HepG2 (cell line): ENCODE data around the gene C2. TPM values are rescaled to one million over a fixed set of nuclear protein-coding genes. Genes with fewer than 3 reads are reported as not detected.

Source experiments
- GATAD1 ChIP-seq: IDR thresholded peaks from 2 replicates; pipeline ENCODE4 v1.6.1; 2016; ENCODE audit warnings: missing genetic modification reagents, missing compliant biosample characterization
- NONO ChIP-seq, 2 experiments: fragments of 450-650 bp in 1 of 2; sonication (generic) in 1 of 2; formaldehyde crosslinking in 1 of 2; IDR thresholded peaks in 1 of 2; conservative IDR thresholded peaks in 1 of 2; 2 replicates each; pipeline versions ENCODE4 v1.6.1 to v1.8.0; 2017 to 2022; ENCODE audit warnings: mild to moderate bottlenecking in 1 of 2, missing genetic modification reagents in 1 of 2, moderate library complexity in 1 of 2
- PHF8 ChIP-seq: sonication (generic); formaldehyde crosslinking; IDR thresholded peaks from 2 replicates; pipeline ENCODE4 v1.5.0; 2020; ENCODE audit warnings: missing genetic modification reagents
- POLR2AphosphoS2 ChIP-seq: IDR thresholded peaks from 2 replicates; pipeline ENCODE4 v1.6.1; 2011; ENCODE audit warnings: low read depth, low read length, improper control_type of control experiment
- SMAD1 ChIP-seq: sonication (generic); formaldehyde crosslinking; IDR thresholded peaks from 2 replicates; pipeline ENCODE4 v1.4.0; 2020; ENCODE audit warnings: missing genetic modification reagents, low read depth, mild to moderate bottlenecking, borderline replicate concordance
- SMYD3 ChIP-seq: sonication (generic); formaldehyde crosslinking; IDR thresholded peaks from 2 replicates; pipeline ENCODE4 v1.8.1; 2023; ENCODE audit warnings: mild to moderate bottlenecking, missing genetic modification reagents
- SOX5 ChIP-seq: IDR thresholded peaks from 2 replicates; pipeline ENCODE4 v1.6.1; 2016; ENCODE audit warnings: borderline replicate concordance
- TAF1 ChIP-seq: sonication (generic); formaldehyde crosslinking; IDR thresholded peaks from 2 replicates; pipeline ENCODE4 v1.4.0; 2020; ENCODE audit warnings: missing genetic modification reagents
- ZBTB3 ChIP-seq: sonication (generic); formaldehyde crosslinking; IDR thresholded peaks from 2 replicates; pipeline ENCODE4 v1.4.0; 2020; ENCODE audit warnings: low read depth, mild to moderate bottlenecking, moderate library complexity, missing genetic modification reagents, borderline replicate concordance
- ZNF383 ChIP-seq: sonication (generic); formaldehyde crosslinking; IDR thresholded peaks from 2 replicates; pipeline ENCODE4 v1.4.0; 2020; ENCODE audit warnings: missing genetic modification reagents, mild to moderate bottlenecking, borderline replicate concordance
- ZNF652 ChIP-seq: IDR thresholded peaks from 2 replicates; pipeline ENCODE4 v1.6.1; 2016; ENCODE audit warnings: low read depth, borderline replicate concordance
- ZNF781 ChIP-seq: sonication (generic); formaldehyde crosslinking; IDR thresholded peaks from 2 replicates; pipeline ENCODE4 v1.5.1; 2020; ENCODE audit warnings: borderline replicate concordance, mild to moderate bottlenecking, missing genetic modification reagents; ENCODE audit errors: not compliant biosample characterization
- polyA plus RNA-seq, 8 experiments: library from polyadenylated mRNA; depleted of rRNA in 3 of 8; stranded (reverse) in 7 of 8; unstranded in 1 of 8; fragments of >200 nt; fragmentation: Illumina TruSeq in 4 of 8; extraction: Trizol in 4 of 8; gene quantifications; 2 replicates each; pipeline versions ENCODE4 v1.2.1 to v1.2.3, GENCODE V29; 2011 to 2016; ENCODE audit warnings: low read depth in 4 of 8, missing spikeins in 1 of 8, mixed read lengths in 1 of 8; ENCODE audit not compliant: insufficient read depth in 1 of 8
- total RNA-seq, 5 experiments: library from RNA; depleted of rRNA; stranded (reverse); fragments of >200 nt; fragmentation: Illumina TruSeq; extraction: Trizol; gene quantifications; 2 replicates each; pipeline ENCODE4 v1.2.3, GENCODE V29; 2016; ENCODE audit warnings: low read depth in 1 of 5
- TF ChIP-seq, protein P1 (sequence below): sonication (generic); formaldehyde crosslinking; conservative IDR thresholded peaks from 2 replicates; pipeline ENCODE4 v1.4.0; 2020; ENCODE audit warnings: missing genetic modification reagents
- TF ChIP-seq, protein P2 (sequence below): IDR thresholded peaks from 2 replicates; pipeline ENCODE4 v1.6.1; 2016; ENCODE audit warnings: low read depth, control low read depth
- TF ChIP-seq, protein P3 (sequence below): sonication (generic); formaldehyde crosslinking; IDR thresholded peaks from 2 replicates; pipeline ENCODE4 v1.4.0; 2020; ENCODE audit warnings: mild to moderate bottlenecking, missing genetic modification reagents
- TF ChIP-seq, protein P4 (sequence below): sonication (generic); formaldehyde crosslinking; IDR thresholded peaks from 2 replicates; pipeline ENCODE4 v1.5.0; 2020; ENCODE audit warnings: missing genetic modification reagents

Gene C2
- total and polyA plus RNA-seq, 2 of the 13 experiments (the other 11 are each of a cell fraction or from before 2014, with no cell fraction given): 165 to 307 TPM

DNA sequence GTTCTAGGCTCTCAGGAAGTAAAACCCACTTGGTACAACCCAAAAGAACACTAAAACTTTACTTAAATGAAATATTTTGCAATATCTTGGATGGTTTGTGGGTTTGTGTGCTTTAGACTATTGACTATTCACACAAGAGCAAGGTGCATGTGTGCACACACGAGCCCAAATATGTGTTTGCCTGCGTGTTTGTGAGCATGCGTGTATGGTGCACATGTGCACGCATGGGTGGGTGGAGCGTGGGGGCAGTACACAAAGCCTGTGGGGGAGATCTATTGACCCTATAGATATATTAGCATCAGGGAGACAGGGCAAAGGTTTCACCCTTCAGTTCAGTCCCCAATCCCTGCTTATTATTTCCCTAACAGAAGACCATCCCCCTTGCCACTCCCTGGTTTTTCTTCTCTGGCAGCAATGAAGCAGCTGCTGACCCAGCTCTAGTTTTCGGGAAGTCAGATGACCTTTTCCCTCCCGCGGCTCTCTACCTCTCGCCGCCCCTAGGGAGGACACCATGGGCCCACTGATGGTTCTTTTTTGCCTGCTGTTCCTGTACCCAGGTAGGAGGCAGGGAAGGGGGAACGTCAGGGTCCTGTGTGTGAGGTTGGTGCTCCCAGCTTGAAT lies at the start of gene C2 (continued):
- TF ChIP-seq, protein P1, sequence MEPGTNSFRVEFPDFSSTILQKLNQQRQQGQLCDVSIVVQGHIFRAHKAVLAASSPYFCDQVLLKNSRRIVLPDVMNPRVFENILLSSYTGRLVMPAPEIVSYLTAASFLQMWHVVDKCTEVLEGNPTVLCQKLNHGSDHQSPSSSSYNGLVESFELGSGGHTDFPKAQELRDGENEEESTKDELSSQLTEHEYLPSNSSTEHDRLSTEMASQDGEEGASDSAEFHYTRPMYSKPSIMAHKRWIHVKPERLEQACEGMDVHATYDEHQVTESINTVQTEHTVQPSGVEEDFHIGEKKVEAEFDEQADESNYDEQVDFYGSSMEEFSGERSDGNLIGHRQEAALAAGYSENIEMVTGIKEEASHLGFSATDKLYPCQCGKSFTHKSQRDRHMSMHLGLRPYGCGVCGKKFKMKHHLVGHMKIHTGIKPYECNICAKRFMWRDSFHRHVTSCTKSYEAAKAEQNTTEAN (CRISPR knock-in tag): peak; percentile 99
- TF ChIP-seq SMYD3 (peak; percentile 90; the same call in 1 of the 2 replicates), SOX5 (peak; percentile 91), ZBTB3 (CRISPR knock-in tag) (no peak), ZNF383 (CRISPR knock-in tag) (no peak), NONO (IDR thresholded peaks at IDR 0.05) (no peak), NONO (CRISPR knock-in tag; conservative IDR thresholded peaks at IDR 0.05) (peak; percentile 95), ZNF781 (no peak), PHF8 (peak; percentile 47; the same call in 1 of the 2 replicates), ZNF652 (CRISPR knock-in tag) (peak; percentile 24; the same call in 1 of the 2 replicates), GATAD1 (CRISPR knock-in tag) (peak; percentile 70), TAF1 (CRISPR knock-in tag) (peak; percentile 54), SMAD1 (no peak), POLR2AphosphoS2 (no peak)
- TF ChIP-seq, protein P2, sequence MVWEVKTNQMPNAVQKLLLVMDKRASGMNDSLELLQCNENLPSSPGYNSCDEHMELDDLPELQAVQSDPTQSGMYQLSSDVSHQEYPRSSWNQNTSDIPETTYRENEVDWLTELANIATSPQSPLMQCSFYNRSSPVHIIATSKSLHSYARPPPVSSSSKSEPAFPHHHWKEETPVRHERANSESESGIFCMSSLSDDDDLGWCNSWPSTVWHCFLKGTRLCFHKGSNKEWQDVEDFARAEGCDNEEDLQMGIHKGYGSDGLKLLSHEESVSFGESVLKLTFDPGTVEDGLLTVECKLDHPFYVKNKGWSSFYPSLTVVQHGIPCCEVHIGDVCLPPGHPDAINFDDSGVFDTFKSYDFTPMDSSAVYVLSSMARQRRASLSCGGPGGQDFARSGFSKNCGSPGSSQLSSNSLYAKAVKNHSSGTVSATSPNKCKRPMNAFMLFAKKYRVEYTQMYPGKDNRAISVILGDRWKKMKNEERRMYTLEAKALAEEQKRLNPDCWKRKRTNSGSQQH (CRISPR knock-in tag): peak; percentile 93; the same call in 1 of the 2 replicates
- TF ChIP-seq, protein P3, sequence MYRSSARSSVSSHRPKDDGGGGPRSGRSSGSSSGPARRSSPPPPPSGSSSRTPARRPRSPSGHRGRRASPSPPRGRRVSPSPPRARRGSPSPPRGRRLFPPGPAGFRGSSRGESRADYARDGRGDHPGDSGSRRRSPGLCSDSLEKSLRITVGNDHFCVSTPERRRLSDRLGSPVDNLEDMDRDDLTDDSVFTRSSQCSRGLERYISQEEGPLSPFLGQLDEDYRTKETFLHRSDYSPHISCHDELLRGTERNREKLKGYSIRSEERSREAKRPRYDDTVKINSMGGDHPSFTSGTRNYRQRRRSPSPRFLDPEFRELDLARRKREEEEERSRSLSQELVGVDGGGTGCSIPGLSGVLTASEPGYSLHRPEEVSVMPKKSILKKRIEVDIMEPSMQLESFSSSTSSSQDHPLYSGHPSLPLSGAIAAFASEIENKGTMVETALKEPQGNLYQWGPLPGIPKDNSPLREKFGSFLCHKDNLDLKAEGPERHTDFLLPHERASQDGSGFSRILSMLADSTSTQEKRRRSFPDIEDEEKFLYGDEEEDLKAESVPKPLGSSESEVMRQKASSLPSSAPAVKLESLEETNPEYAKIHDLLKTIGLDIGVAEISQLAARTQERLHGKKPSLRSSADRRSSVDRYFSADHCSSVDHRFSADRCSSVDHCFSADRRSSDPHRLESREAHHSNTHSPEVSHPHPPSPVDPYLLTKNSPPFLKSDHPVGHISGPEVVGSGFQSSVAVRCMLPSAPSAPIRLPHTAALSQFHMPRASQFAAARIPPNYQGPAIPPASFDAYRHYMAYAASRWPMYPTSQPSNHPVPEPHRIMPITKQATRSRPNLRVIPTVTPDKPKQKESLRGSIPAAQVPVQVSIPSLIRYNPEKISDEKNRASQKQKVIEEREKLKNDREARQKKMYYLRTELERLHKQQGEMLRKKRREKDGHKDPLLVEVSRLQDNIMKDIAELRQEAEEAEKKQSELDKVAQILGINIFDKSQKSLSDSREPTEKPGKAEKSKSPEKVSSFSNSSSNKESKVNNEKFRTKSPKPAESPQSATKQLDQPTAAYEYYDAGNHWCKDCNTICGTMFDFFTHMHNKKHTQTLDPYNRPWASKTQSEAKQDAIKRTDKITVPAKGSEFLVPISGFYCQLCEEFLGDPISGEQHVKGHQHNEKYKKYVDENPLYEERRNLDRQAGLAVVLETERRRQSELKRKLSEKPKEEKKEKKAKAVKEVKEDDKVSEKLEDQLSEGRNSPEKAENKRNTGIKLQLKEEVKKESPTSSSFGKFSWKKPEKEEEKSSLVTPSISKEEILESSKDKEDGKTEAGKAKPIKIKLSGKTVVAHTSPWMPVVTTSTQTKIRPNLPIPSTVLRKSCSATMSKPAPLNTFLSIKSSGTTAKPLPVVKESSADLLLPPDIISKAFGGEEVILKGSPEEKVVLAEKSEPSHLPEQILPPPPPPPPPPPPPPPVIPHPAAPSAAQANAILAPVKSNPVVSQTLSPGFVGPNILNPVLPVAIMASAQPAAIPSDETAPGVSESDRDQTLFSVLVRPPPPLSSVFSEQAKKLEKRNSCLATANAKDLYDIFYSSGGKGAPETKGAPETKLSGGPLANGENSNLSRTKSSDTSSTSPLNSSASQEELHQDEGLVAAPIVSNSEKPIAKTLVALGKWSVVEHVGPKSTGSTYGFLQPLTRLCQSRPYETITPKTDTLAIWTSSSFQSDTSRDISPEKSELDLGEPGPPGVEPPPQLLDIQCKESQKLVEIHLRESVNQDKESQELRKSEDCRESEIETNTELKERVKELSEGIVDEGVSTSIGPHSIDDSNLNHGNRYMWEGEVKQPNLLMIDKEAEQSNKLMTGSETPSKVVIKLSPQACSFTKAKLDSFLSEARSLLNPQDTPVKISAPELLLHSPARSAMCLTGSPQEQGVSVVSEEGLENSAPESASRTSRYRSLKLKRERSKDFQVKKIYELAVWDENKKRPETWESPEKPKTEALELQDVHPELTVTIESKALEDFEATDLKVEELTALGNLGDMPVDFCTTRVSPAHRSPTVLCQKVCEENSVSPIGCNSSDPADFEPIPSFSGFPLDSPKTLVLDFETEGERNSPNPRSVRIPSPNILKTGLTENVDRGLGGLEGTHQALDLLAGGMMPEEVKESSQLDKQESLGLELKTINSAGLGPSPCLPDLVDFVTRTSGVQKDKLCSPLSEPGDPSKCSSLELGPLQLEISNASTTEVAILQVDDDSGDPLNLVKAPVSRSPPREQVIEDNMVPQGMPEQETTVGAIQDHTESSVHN (CRISPR knock-in tag): no peak
- TF ChIP-seq, protein P4, sequence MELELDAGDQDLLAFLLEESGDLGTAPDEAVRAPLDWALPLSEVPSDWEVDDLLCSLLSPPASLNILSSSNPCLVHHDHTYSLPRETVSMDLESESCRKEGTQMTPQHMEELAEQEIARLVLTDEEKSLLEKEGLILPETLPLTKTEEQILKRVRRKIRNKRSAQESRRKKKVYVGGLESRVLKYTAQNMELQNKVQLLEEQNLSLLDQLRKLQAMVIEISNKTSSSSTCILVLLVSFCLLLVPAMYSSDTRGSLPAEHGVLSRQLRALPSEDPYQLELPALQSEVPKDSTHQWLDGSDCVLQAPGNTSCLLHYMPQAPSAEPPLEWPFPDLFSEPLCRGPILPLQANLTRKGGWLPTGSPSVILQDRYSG (CRISPR knock-in tag): no peak
